Keratinocyte (primary cell): ENCODE data around the gene OR6J1.

Source experiments
- CTCF ChIP-seq, 3 experiments: IDR thresholded peaks in 1 of 3; conservative IDR thresholded peaks in 1 of 3; optimal IDR thresholded peaks in 1 of 3; 2 replicates in 2 of 3; 3 replicates in 1 of 3; pipeline versions ENCODE3 to v1.5.1; 2011; ENCODE audit warnings: low read length in 3 of 3, mild to moderate bottlenecking in 3 of 3, moderate library complexity in 2 of 3, control low read depth in 1 of 3, inconsistent platforms in 1 of 3; ENCODE audit not compliant: insufficient read depth in 2 of 3; ENCODE audit errors: extremely low read depth in 1 of 3
- EZH2 ChIP-seq: IDR thresholded peaks from one replicate; pipeline ENCODE4 v1.6.1; 2012; ENCODE audit warnings: inconsistent platforms, mild to moderate bottlenecking, low read length, moderate library complexity

- TF ChIP-seq CTCF (optimal IDR thresholded peaks at IDR 0.05 in 1 of 3, IDR thresholded peaks at IDR 0.05 in 1 of 3, conservative IDR thresholded peaks at IDR 0.05 in 1 of 3; ENCODE audit: extremely low read depth in 1 of 3, insufficient read depth in 2 of 3, low read length in 3 of 3): no peak
- no peak for TF ChIP-seq EZH2
These were observed 20.1 kb upstream of the OR6J1 start for GRCh38 chr14:22664261-22664660.
